CD14-positive monocyte (primary cell): Measurements from ENCODE around the gene EID1. TPM values are rescaled to one million over a fixed set of nuclear protein-coding genes. Genes with fewer than 3 reads are reported as not detected.

ENCODE experiments used
- DNase-seq, 3 donors: peaks; one replicate each; pipeline ENCODE4 v3.0.0-alpha.2; 2011 to 2022
- H2AFZ ChIP-seq: 2 replicates; pipeline ENCODE4 v1.6.0; 2012; ENCODE audit warnings: mild to moderate bottlenecking, low read depth, low read length, inconsistent platforms; ENCODE audit not compliant: insufficient read depth, poor library complexity, severe bottlenecking
- H3K27ac ChIP-seq, 2 donors: 1 replicate in 1 of 2; 2 replicates in 1 of 2; pipeline ENCODE4 v1.5.1; 2012 to 2013; ENCODE audit warnings: low read length in 2 of 2, control low read depth in 1 of 2, inconsistent platforms in 1 of 2, low read depth in 1 of 2, mild to moderate bottlenecking in 1 of 2
- H3K27me3 ChIP-seq, 2 donors: one replicate each; pipeline versions ENCODE4 v1.6.0 to v1.6.1; 2011 to 2013; ENCODE audit warnings: low read length in 2 of 2; ENCODE audit not compliant: control insufficient read depth in 2 of 2, insufficient read depth in 2 of 2
- H3K36me3 ChIP-seq, 2 donors: replicated peaks in 1 of 2; 1 replicate in 1 of 2; 2 replicates in 1 of 2; pipeline versions ENCODE4 v1.5.1 to v1.6.1; 2012 to 2013; ENCODE audit warnings: low read length in 2 of 2, control low read depth in 1 of 2, inconsistent platforms in 1 of 2, mild to moderate bottlenecking in 1 of 2; ENCODE audit not compliant: insufficient read depth in 2 of 2, control insufficient read depth in 1 of 2
- H3K4me1 ChIP-seq, 2 donors: 1 replicate in 1 of 2; 2 replicates in 1 of 2; pipeline versions ENCODE4 v1.5.1 to v1.6.1; 2012 to 2013; ENCODE audit warnings: low read length in 2 of 2, control low read depth in 1 of 2, inconsistent platforms in 1 of 2, mild to moderate bottlenecking in 1 of 2, moderate library complexity in 1 of 2; ENCODE audit not compliant: insufficient read depth in 2 of 2, control insufficient read depth in 1 of 2
- H3K4me2 ChIP-seq: replicated peaks from 2 replicates; pipeline ENCODE3; 2012; ENCODE audit warnings: low read length, moderate library complexity, mild to moderate bottlenecking; ENCODE audit not compliant: poor library complexity, severe bottlenecking; ENCODE audit errors: extremely low read depth
- H3K4me3 ChIP-seq, 3 experiments: fragments of 200-600 bp in 1 of 3; sonication (generic) in 1 of 3; replicated peaks in 1 of 3; 1 replicate in 2 of 3; 2 replicates in 1 of 3; pipeline ENCODE4 v1.5.1; 2011 to 2013; ENCODE audit warnings: low read length in 3 of 3, mild to moderate bottlenecking in 3 of 3, control low read depth in 2 of 3, low read depth in 2 of 3, inconsistent platforms in 1 of 3, moderate library complexity in 1 of 3
- H3K79me2 ChIP-seq: 2 replicates; pipeline ENCODE4 v1.6.0; 2012; ENCODE audit warnings: mild to moderate bottlenecking, control low read depth, inconsistent platforms, low read length, moderate library complexity; ENCODE audit not compliant: insufficient read depth
- H3K9ac ChIP-seq: 2 replicates; pipeline ENCODE4 v1.6.0; 2017; ENCODE audit warnings: low read length, mild to moderate bottlenecking; ENCODE audit not compliant: insufficient read depth, poor library complexity, severe bottlenecking
- H3K9me3 ChIP-seq, 2 donors: replicated peaks in 1 of 2; 1 replicate in 1 of 2; 2 replicates in 1 of 2; pipeline versions ENCODE4 v1.5.1 to v1.6.1; 2012 to 2013; ENCODE audit warnings: low read length in 2 of 2, control low read depth in 1 of 2; ENCODE audit not compliant: control insufficient read depth in 1 of 2, insufficient read depth in 1 of 2
- H4K20me1 ChIP-seq: 2 replicates; pipeline ENCODE4 v1.6.0; 2012; ENCODE audit warnings: mild to moderate bottlenecking, low read length, control low read depth, moderate library complexity; ENCODE audit not compliant: insufficient read depth
- H3K27ac Mint-ChIP-seq, 7 donors: one replicate each; pipeline ENCODE4 v1.8.0; 2020; ENCODE audit warnings: mild to moderate bottlenecking in 7 of 7, mixed read lengths in 7 of 7, moderate library complexity in 6 of 7, inconsistent platforms in 2 of 7
- H3K27me3 Mint-ChIP-seq, 3 donors: one replicate each; pipeline ENCODE4 v1.8.0; 2021 to 2022; ENCODE audit warnings: low read depth in 3 of 3, mild to moderate bottlenecking in 3 of 3, mixed read lengths in 3 of 3, moderate library complexity in 3 of 3, inconsistent platforms in 1 of 3
- H3K36me3 Mint-ChIP-seq, 2 donors: one replicate each; pipeline ENCODE4 v1.8.0; 2020; ENCODE audit warnings: mixed read lengths in 2 of 2, inconsistent platforms in 1 of 2, mild to moderate bottlenecking in 1 of 2
- H3K4me1 Mint-ChIP-seq: one replicate; pipeline ENCODE4 v1.8.0; 2020; ENCODE audit warnings: mild to moderate bottlenecking, mixed read lengths
- H3K4me3 Mint-ChIP-seq, 2 donors: one replicate each; pipeline ENCODE4 v1.8.0; 2020; ENCODE audit warnings: mild to moderate bottlenecking in 2 of 2, mixed read lengths in 2 of 2, moderate library complexity in 1 of 2
- H3K9me3 Mint-ChIP-seq, 7 donors: one replicate each; pipeline ENCODE4 v1.8.0; 2020 to 2022; ENCODE audit warnings: mixed read lengths in 7 of 7, mild to moderate bottlenecking in 6 of 7, moderate library complexity in 6 of 7, inconsistent platforms in 2 of 7
- CTCF ChIP-seq: fragments of 200-600 bp; IDR thresholded peaks from one replicate; pipeline ENCODE4 v1.8.0; 2022; ENCODE audit warnings: antibody characterized with exemption, mild to moderate bottlenecking
- WGBS: methylation state at CpG from one replicate; pipeline ENCODE4 v1.1.5; 2013; ENCODE audit warnings: missing lambda C conversion rate; ENCODE audit not compliant: insufficient coverage; 5-methylcytosine and 5-hydroxymethylcytosine counted together
- intact Hi-C, 2 donors: fragments of 100-400 bp; cut with micrococcal nuclease; formaldehyde crosslinking; loops; one replicate each; pipeline versions ENCODE4 v1.15.0 to v1.15.1; 2023
- polyA plus RNA-seq, 3 donors: library from polyadenylated mRNA; depleted of rRNA in 1 of 3; unstranded in 2 of 3; stranded (reverse) in 1 of 3; fragments of 300-500 nt in 2 of 3; fragments of >200 nt in 1 of 3; fragmentation: Illumina TruSeq in 2 of 3; gene quantifications; 1 replicate in 2 of 3; 2 replicates in 1 of 3; pipeline ENCODE4 v1.2.3, GENCODE V29; 2012 to 2021

Gene EID1
- polyA plus RNA-seq, 3 donors, result 41.2 to 182 (median 181) TPM

GRCh38 chr15:48929661-48930060 lies 51.7 kb downstream of the EID1 start:
- H3K36me3 ChIP-seq, result no peaks in the 10 kb centered on the region
- Mint-ChIP-seq H3K4me1 (no peaks in the 10 kb centered on the region), H3K9me3 (peaks cover 0 to 1% (median 0%) of the 10 kb centered on the region in 7 donors), H3K27me3 (peaks cover 0 to 3% (median 1%) of the 10 kb centered on the region in 3 donors), H3K27ac (no peak overlapping the region), H3K4me3 (no peak overlapping the region), H3K36me3 (no peaks in the 10 kb centered on the region)
- H3K27ac ChIP-seq, result no peak overlapping the region
- no peaks in the 10 kb centered on the region for H3K27me3 ChIP-seq
- intact Hi-C loops, result no loop called here
- WGBS, result no CpG with 5 or more reads among the region's 3 CpGs
- no peak overlapping the region for H3K9ac ChIP-seq
- TF ChIP-seq CTCF, result no peak
- no peak for DNase-seq
- no peak overlapping the region for H3K4me3 ChIP-seq
- no peaks in the 10 kb centered on the region for H3K4me1 ChIP-seq
- no peaks in the 10 kb centered on the region for H4K20me1 ChIP-seq
- H3K4me2 ChIP-seq, result no peak overlapping the region
- H2AFZ ChIP-seq, result no peak overlapping the region
- H3K79me2 ChIP-seq, result no peaks in the 10 kb centered on the region
- no peaks in the 10 kb centered on the region for H3K9me3 ChIP-seq

Other genes starting within 250 kb of the EID1 start
- under 1 TPM in 1 of 3 donors, not detected in 2; 0.29 TPM for gene FBN1, start 232.4 kb upstream of the EID1 start, polyA plus RNA-seq
- gene CEP152, start 67.1 kb upstream of the EID1 start, polyA plus RNA-seq, result 1 to 10 TPM; 1.0 to 3.8 (median 1.4) TPM
- under 1 TPM in 1 of 3 donors, not detected in 2; 0.09 TPM for gene SHC4, start 85.8 kb downstream of the EID1 start, polyA plus RNA-seq
- gene SECISBP2L, start 168.3 kb downstream of the EID1 start, polyA plus RNA-seq, result 10 to 100 TPM in 1 of 3 donors, 1 to 10 TPM in 2; 5.0 to 19.8 (median 9.5) TPM